Measurements from ENCODE around the gene APOB. TPM values are rescaled to one million over a fixed set of nuclear protein-coding genes. Genes with fewer than 3 reads are reported as not detected.

APOB gene
- total RNA-seq, 1 donor: under 0.01 TPM

GRCh38 chr2:21001988-21002813 lies 41.7 kb downstream of the APOB start:
- TF ChIP-seq CTCF (IDR thresholded peaks at IDR 0.05; ENCODE audit: insufficient read depth, low read length): no peak
- H3K4me3 ChIP-seq (ENCODE audit: low read depth, low read length): no peak overlapping the region
- no peak for DNase-seq (ENCODE audit: low read depth)

- TF ChIP-seq CTCF (IDR thresholded peaks at IDR 0.05; ENCODE audit: insufficient read depth, low read length): no peak
- DNase-seq (ENCODE audit: low read depth): no peak
- no peak overlapping the region for H3K4me3 ChIP-seq (ENCODE audit: low read depth, low read length)
Observed at GRCh38 chr2:21001225-21001946, 42.5 kb downstream of the APOB start.

GRCh38 chr2:20999906-21000645 lies 43.8 kb downstream of the APOB start:
- H3K4me3 ChIP-seq (ENCODE audit: low read depth, low read length): no peak overlapping the region
- no peak for TF ChIP-seq CTCF (IDR thresholded peaks at IDR 0.05; ENCODE audit: insufficient read depth, low read length)
- no peak for DNase-seq (ENCODE audit: low read depth)

GRCh38 chr2:20998972-20999905 lies 44.6 kb downstream of the APOB start:
- no peak for TF ChIP-seq CTCF (IDR thresholded peaks at IDR 0.05; ENCODE audit: insufficient read depth, low read length)
- no peak for DNase-seq (ENCODE audit: low read depth)

GRCh38 chr2:20997953-20998722 lies 45.7 kb downstream of the APOB start:
- no peak for TF ChIP-seq CTCF (IDR thresholded peaks at IDR 0.05; ENCODE audit: insufficient read depth, low read length)
- H3K4me3 ChIP-seq (ENCODE audit: low read depth, low read length): no peak overlapping the region
- no peak for DNase-seq (ENCODE audit: low read depth)

More at GRCh38 chr2:20998972-20999905, 44.6 kb downstream of the APOB start:
- no peak overlapping the region for H3K4me3 ChIP-seq (ENCODE audit: low read depth, low read length)

Measured in fibroblast of the aortic adventitia (primary cell).